Osteoblast (primary cell): ENCODE results near the gene SYNGR3. TPM values are rescaled to one million over a fixed set of nuclear protein-coding genes. Genes with fewer than 3 reads are reported as not detected.

Source experiments
- DNase-seq: peaks from one replicate; pipeline ENCODE4 v3.0.0; 2011; ENCODE audit warnings: low spot score, mixed read lengths; ENCODE audit not compliant: insufficient read length; ENCODE audit errors: missing footprints
- H2AFZ ChIP-seq: 2 replicates; pipeline ENCODE4 v1.6.0; 2011; ENCODE audit warnings: mild to moderate bottlenecking, low read length
- H3K27ac ChIP-seq: 2 replicates; pipeline ENCODE4 v1.5.1; 2011; ENCODE audit warnings: mild to moderate bottlenecking, low read depth, low read length, moderate library complexity
- H3K27me3 ChIP-seq: 2 replicates; pipeline ENCODE4 v1.6.0; 2012; ENCODE audit warnings: mild to moderate bottlenecking, control low read depth, inconsistent platforms, low read length, moderate library complexity; ENCODE audit not compliant: insufficient read depth
- H3K36me3 ChIP-seq: 2 replicates; pipeline ENCODE4 v1.5.1; 2011; ENCODE audit warnings: mild to moderate bottlenecking, low read length, control low read depth, moderate library complexity; ENCODE audit not compliant: insufficient read depth
- H3K4me1 ChIP-seq: 2 replicates; pipeline ENCODE4 v1.5.1; 2011; ENCODE audit warnings: mild to moderate bottlenecking, low read length, control low read depth, moderate library complexity; ENCODE audit not compliant: insufficient read depth
- H3K4me2 ChIP-seq: 2 replicates; pipeline ENCODE4 v1.6.0; 2011; ENCODE audit warnings: mild to moderate bottlenecking, low read length; ENCODE audit not compliant: insufficient read depth
- H3K4me3 ChIP-seq: fragments of 200-600 bp; sonication (generic); 3 replicates; pipeline ENCODE4 v1.5.1; 2012; ENCODE audit warnings: mild to moderate bottlenecking, low read length, inconsistent platforms; ENCODE audit not compliant: insufficient read depth
- H3K79me2 ChIP-seq: 2 replicates; pipeline ENCODE4 v1.6.0; 2012; ENCODE audit warnings: mild to moderate bottlenecking, low read length, control low read depth, inconsistent platforms; ENCODE audit not compliant: insufficient read depth
- H3K9me3 ChIP-seq: 2 replicates; pipeline ENCODE4 v1.5.1; 2011; ENCODE audit warnings: low read depth, low read length, control low read depth
- H4K20me1 ChIP-seq: 2 replicates; pipeline ENCODE4 v1.6.0; 2012; ENCODE audit warnings: mild to moderate bottlenecking, low read length, control low read depth; ENCODE audit not compliant: insufficient read depth
- CTCF ChIP-seq: IDR thresholded peaks from 2 replicates; pipeline ENCODE4 v1.5.1; 2011; ENCODE audit warnings: mild to moderate bottlenecking, low read depth, low read length, moderate library complexity; ENCODE audit errors: extremely low read depth
- total RNA-seq: library from RNA; depleted of rRNA; stranded (reverse); fragments of >200 nt; gene quantifications from 2 replicates; pipeline ENCODE4 v1.2.3, GENCODE V29; 2012

Gene SYNGR3
- total RNA-seq, 1 donor: under 0.01 TPM

- peaks cover 10% of the 10 kb centered on the region for H3K4me1 ChIP-seq
- peak; percentile 71 for DNase-seq
- H3K4me2 ChIP-seq: no peak overlapping the region
- H3K4me3 ChIP-seq: no peak overlapping the region
- H4K20me1 ChIP-seq: no peaks in the 10 kb centered on the region
- no peak for TF ChIP-seq CTCF
- no peaks in the 10 kb centered on the region for H3K9me3 ChIP-seq
- H3K79me2 ChIP-seq: no peaks in the 10 kb centered on the region
- H3K27me3 ChIP-seq: no peaks in the 10 kb centered on the region
- H2AFZ ChIP-seq: no peak overlapping the region
- H3K27ac ChIP-seq: no peak overlapping the region
- no peaks in the 10 kb centered on the region for H3K36me3 ChIP-seq
Observed at GRCh38 chr16:1945559-1946391, 44.0 kb upstream of the SYNGR3 start.

DNA sequence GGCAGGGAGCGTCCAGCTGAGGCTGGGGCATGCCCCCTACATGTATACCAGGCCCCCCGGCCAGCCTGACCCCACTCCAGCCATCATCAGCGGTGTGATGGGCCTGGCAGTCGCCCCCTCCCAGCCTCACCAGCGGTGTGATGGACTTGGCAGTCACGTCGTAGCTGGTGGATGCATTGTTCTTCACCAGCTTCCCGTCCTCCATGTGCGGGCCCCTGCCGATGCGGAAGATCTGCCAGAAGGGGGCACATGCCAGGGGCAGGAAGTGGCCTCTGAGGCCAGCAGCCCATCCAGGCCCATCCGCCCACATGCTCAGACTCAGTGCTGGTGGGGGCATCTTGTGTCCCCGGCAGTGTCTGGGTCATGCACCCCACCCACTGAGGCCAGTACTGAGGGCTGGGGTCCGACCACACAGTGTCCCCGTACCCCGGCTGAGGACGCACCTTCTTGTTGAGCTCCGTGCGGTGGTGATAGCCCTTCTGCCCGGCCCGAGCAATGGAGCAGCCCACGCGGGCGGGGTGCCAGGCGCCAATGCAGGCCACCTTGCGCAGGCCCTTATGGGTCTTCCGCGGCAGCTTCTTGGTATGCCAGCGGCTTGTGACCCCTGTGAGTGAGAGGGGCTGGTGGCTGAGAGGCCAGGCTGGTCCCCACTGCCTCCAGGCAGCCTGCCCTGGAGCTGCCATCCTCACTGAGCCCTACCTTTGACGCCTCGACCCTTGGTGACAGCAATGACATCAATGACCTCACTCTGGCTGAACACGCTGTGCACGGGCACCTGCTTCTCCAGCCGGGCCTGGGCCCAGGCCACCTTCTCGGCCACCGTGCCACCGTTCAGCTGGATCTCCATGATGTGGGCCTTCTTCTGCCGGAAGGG, 43.0 kb upstream of the SYNGR3 start:
- no peaks in the 10 kb centered on the region for H3K36me3 ChIP-seq
- H3K4me1 ChIP-seq: peaks cover 10% of the 10 kb centered on the region
- H4K20me1 ChIP-seq: no peaks in the 10 kb centered on the region
- H3K79me2 ChIP-seq: no peaks in the 10 kb centered on the region
- no peaks in the 10 kb centered on the region for H3K9me3 ChIP-seq
- H3K4me3 ChIP-seq: no peak overlapping the region
- H3K4me2 ChIP-seq: no peak overlapping the region
- no peak overlapping the region for H2AFZ ChIP-seq
- no peaks in the 10 kb centered on the region for H3K27me3 ChIP-seq
- H3K27ac ChIP-seq: no peak overlapping the region
- peak; percentile 66 for DNase-seq
- no peak for TF ChIP-seq CTCF

- Histone ChIP-seq H3K36me3 (no peaks in the 10 kb centered on the region), H3K79me2 (no peaks in the 10 kb centered on the region), H2AFZ (no peak overlapping the region), H3K9me3 (no peaks in the 10 kb centered on the region), H3K4me2 (no peak overlapping the region), H3K4me1 (peaks cover 7% of the 10 kb centered on the region), H3K27me3 (no peaks in the 10 kb centered on the region), H3K27ac (no peak overlapping the region), H4K20me1 (no peaks in the 10 kb centered on the region), H3K4me3 (no peak overlapping the region)
- no peak for TF ChIP-seq CTCF
- DNase-seq: no peak
Observed at GRCh38 chr16:1947369-1947670, 42.5 kb upstream of the SYNGR3 start.

DNA sequence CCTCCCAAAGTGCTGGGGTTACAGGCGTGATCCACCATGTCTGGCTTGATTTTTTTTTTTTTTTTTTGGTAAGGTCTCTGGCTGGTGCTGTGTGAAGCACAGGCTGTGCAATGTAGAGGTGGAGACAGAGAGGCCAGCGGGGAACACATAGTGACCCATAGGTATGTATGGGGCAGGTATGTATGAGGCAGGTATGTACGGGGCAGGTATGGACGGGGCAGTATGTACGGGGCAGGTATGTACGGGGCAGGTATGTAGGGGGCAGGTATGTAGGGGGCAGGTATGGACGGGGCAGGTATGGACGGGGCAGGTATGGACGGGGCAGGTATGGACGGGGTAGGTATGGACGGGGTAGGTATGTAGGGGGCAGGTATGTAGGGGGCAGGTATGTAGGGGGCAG, 40.3 kb upstream of the SYNGR3 start:
- H2AFZ ChIP-seq: no peak overlapping the region
- H3K4me1 ChIP-seq: no peaks in the 10 kb centered on the region
- no peaks in the 10 kb centered on the region for H3K27me3 ChIP-seq
- H4K20me1 ChIP-seq: no peaks in the 10 kb centered on the region
- no peaks in the 10 kb centered on the region for H3K79me2 ChIP-seq
- H3K4me2 ChIP-seq: no peak overlapping the region
- TF ChIP-seq CTCF: no peak
- H3K4me3 ChIP-seq: no peak overlapping the region
- no peaks in the 10 kb centered on the region for H3K9me3 ChIP-seq
- no peak overlapping the region for H3K27ac ChIP-seq
- no peaks in the 10 kb centered on the region for H3K36me3 ChIP-seq
- DNase-seq: no peak
